ENCODE results near the gene SLC28A2.
A peak's percentile ranks its signal among the peaks of the same experiment; 100 is the strongest.

The SLC28A2 gene

DNA sequence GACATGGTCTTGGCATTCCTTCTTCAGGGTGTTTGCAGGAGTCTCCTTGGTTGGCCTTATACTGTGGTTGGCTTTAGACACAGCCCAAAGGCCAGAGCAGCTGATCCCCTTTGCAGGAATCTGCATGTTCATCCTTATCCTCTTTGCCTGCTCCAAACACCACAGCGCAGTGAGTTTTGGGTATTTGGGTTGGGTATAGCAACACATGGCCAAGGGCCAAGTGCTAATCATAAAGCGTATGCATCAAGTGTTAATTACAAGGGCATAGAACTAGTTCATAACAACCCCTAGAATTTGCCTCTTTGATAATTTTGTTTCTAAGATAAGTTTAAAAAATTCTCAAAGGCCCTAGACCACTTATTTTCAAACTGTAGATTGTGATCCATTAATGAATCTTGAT lies 11.8 kb downstream of the SLC28A2 start:
- no peak for TF ChIP-seq ZFX (IDR thresholded peaks at IDR 0.05; ENCODE audit: borderline replicate concordance)
- TF ChIP-seq, protein P1, sequence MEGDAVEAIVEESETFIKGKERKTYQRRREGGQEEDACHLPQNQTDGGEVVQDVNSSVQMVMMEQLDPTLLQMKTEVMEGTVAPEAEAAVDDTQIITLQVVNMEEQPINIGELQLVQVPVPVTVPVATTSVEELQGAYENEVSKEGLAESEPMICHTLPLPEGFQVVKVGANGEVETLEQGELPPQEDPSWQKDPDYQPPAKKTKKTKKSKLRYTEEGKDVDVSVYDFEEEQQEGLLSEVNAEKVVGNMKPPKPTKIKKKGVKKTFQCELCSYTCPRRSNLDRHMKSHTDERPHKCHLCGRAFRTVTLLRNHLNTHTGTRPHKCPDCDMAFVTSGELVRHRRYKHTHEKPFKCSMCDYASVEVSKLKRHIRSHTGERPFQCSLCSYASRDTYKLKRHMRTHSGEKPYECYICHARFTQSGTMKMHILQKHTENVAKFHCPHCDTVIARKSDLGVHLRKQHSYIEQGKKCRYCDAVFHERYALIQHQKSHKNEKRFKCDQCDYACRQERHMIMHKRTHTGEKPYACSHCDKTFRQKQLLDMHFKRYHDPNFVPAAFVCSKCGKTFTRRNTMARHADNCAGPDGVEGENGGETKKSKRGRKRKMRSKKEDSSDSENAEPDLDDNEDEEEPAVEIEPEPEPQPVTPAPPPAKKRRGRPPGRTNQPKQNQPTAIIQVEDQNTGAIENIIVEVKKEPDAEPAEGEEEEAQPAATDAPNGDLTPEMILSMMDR (IDR thresholded peaks at IDR 0.05): no peak
- H3K27ac ChIP-seq: no peak overlapping the region

DNA sequence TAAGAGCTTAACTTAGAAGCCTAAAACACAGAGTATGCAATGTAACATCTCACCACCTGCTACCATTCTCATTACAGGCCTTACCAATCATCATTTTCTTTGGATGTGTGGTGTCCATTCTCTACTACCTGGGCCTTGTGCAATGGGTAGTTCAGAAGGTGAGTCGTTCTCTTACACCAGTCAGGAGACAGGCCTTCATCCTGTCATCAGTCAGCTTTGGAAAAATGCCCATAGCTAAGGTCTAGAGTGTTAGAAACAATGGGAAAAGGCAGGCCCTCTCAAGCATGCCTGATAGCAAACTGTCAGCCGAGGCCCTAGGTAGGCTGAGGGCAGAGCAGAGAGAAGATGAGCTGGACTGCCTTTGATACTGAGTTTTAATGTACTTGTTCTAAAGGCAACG lies 13.5 kb downstream of the SLC28A2 start:
- no peak for TF ChIP-seq ZFX (IDR thresholded peaks at IDR 0.05; ENCODE audit: borderline replicate concordance)
- TF ChIP-seq, protein P1 (IDR thresholded peaks at IDR 0.05): no peak
- no peak overlapping the region for H3K27ac ChIP-seq

DNA sequence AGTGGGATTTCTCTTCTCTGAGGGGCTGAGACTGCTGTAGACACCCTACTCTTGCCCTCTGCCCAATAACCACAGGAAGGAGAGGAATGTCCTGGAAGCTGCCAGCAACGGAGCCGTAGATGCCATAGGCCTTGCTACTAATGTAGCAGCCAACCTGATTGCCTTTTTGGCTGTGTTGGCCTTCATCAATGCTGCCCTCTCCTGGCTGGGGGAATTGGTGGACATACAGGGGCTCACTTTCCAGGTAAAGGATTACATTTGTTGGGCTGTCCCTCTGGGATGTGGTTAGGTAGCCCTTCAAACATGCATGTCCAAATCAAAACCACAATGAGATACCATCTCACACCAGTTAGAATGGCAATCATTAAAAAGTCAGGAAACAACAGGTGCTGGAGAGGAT lies 16.1 kb downstream of the SLC28A2 start:
- H3K27ac ChIP-seq: no peak overlapping the region
- TF ChIP-seq, protein P1 (IDR thresholded peaks at IDR 0.05): peak; percentile 29
- no peak for TF ChIP-seq ZFX (IDR thresholded peaks at IDR 0.05; ENCODE audit: borderline replicate concordance)

DNA sequence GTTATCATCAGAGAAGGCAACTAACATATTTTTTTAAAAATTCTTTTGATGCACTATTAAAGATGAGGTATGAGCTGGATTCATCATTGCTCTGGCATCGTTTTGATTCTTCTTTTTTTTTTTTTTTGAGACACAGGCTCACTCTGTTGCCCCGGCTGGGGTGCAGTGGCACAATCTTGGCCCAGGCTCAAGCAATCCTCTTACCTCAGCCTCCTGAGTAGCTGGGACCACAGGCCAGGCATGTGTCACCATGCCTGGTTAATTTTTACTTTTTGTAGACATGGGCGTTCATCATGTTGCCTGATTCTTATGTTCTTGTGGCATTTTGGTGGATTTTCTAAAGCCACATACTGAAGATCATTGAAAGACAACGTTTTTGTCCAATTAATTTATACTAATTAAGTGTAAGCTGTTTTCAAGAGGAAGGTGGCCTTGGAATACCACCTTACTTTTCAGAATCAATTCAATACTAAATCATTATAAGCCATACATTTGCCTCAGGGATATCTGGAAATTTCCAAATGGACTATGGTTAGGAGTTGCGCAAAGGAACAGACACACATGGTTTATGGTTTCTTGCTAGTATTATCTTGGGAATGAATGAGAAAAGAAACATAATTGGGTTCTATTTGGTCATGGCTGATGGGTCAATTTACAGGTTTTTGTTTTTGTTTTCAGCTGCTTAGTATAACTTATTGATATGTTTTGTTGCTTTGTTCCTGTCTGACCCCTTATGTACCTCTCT lies 22.8 kb downstream of the SLC28A2 start:
- H3K27ac ChIP-seq: no peak overlapping the region
- TF ChIP-seq ZFX (IDR thresholded peaks at IDR 0.05; ENCODE audit: borderline replicate concordance): no peak
- TF ChIP-seq, protein P1 (IDR thresholded peaks at IDR 0.05): no peak

DNA sequence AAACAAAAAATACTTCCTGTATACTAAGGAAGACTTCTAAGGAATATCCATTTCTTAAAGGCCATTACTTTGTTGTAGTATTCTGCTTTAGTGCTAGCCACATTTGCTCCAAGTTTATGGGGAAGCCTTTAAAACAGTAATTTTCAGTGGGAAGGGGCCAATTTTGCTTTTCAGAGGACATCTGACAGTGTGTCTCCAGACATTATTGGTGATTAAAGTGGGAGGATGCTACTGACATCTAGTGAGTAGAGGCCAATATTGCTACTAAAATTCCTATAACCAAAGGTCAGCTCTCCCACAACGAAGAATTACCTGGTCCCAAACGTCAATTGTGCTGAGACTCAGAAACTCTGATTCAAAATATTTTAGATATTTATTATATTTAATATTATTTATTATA lies 24.8 kb downstream of the SLC28A2 start:
- H3K27ac ChIP-seq: no peak overlapping the region
- TF ChIP-seq ZFX (IDR thresholded peaks at IDR 0.05; ENCODE audit: borderline replicate concordance): no peak
- TF ChIP-seq, protein P1 (IDR thresholded peaks at IDR 0.05): peak; percentile 55

DNA sequence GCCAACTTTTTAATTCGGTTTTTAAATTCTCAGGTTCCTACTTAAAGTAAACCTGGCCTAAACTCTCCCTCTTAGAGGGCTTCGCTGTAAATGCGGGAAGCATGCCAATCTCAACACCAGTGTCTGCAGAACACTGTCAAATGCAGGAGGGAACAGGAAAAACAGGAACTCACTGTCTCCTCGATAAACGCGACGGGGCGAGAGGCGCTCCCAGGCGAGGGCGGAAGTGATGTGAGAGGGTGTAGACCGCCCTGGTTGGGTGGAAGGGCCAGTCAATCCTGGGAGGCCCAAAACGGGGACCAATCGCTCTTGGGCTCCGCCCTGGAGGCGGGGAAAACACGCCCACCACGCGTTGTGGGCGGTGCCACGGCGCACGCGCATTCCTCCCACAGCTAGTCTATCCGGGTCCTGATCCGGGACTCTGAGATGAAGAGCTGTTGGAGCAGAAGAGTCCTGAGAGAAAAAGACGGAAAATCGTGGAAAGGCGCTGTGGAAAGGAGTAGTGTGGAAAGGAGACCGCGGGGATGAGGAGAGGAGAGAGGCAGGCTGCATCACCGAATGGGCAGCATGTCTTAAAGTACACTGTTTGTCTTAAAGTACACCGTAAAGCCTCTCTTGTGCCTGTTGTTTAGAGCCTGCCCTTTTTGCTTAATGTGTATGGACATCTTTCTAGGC lies 27.1 kb downstream of the SLC28A2 start:
- H3K27ac ChIP-seq: peak overlapping the region; percentile 93

More for the DNA sequence above, 27.1 kb downstream of the SLC28A2 start:
- TF ChIP-seq ZFX (IDR thresholded peaks at IDR 0.05; ENCODE audit: borderline replicate concordance): no peak
- TF ChIP-seq, protein P1 (IDR thresholded peaks at IDR 0.05): no peak
